HCT116 (cell line): ENCODE data around the gene CENPV. TPM values are rescaled to one million over a fixed set of nuclear protein-coding genes. Genes with fewer than 3 reads are reported as not detected.

Experiments
- ATAC-seq: fragments of 200-7000 bp; cut with Tn5 transposase; 2 replicates; pipeline ENCODE4 v1.9.1; 2020; ENCODE audit warnings: mild to moderate bottlenecking, moderate library complexity
- BruUV-seq: library from RNA; stranded (reverse); fragments of 400-500 nt; replicated peaks from 2 replicates; lab custom pipeline; 2021; lab: Mats Ljungman, UMichigan
- CTCF ChIA-PET: fragments of 300-600 bp; sonication (Branson Sonifier 250); formaldehyde crosslinking; loops from one replicate; lab custom pipeline; 2021; ENCODE audit warnings: antibody characterized with exemption; lab: Charles Lee
- POLR2A ChIA-PET: fragments of 300-600, 350-600 bp; sonication (Branson Sonifier 250); formaldehyde crosslinking; loops from one replicate; lab custom pipeline; 2021; ENCODE audit warnings: antibody characterized with exemption; lab: Charles Lee
- RAD21 ChIA-PET, 2 experiments: fragments of 300-600 bp; sonication (Branson Sonifier 250); formaldehyde crosslinking; loops; one replicate each; lab custom pipeline; 2023; ENCODE audit warnings: low total read pairs in 2 of 2; ENCODE audit not compliant: uncharacterized antibody in 2 of 2, unreplicated experiment in 2 of 2, low non-redundant PET in 1 of 2; lab: Charles Lee
- DNase-seq: peaks from one replicate; pipeline ENCODE4 v3.0.0-alpha.2; 2010; ENCODE audit warnings: low read depth, low spot score
- H2AFZ ChIP-seq: fragments of 200-600 bp; shearing (Covaris generic), sonication (generic); 2 replicates; pipeline ENCODE4 v1.6.1; 2017; ENCODE audit warnings: low read depth, mixed run types, mixed read lengths, antibody characterized with exemption, low read length; ENCODE audit not compliant: poor library complexity, severe bottlenecking
- H3K27ac ChIP-seq: 2 replicates; pipeline ENCODE4 v1.5.1; 2012; ENCODE audit warnings: low read depth, low read length
- H3K27me3 ChIP-seq: fragments of 200-600 bp; sonication (generic); 2 replicates; pipeline ENCODE4 v1.6.1; 2016; ENCODE audit warnings: mixed run types, low read length, mixed read lengths; ENCODE audit not compliant: insufficient read depth
- H3K36me3 ChIP-seq, 2 experiments: fragments of 200-500 bp in 1 of 2; fragments of 200-600 bp in 1 of 2; sonication (Bioruptor generic) in 1 of 2; sonication (generic) in 1 of 2; 2 replicates each; pipeline versions ENCODE4 v1.5.1 to v1.6.1; 2014 to 2016; ENCODE audit warnings: low read length in 2 of 2, inconsistent platforms in 1 of 2, mixed read lengths in 1 of 2, mixed run types in 1 of 2; ENCODE audit not compliant: insufficient read depth in 2 of 2, control insufficient read depth in 1 of 2
- H3K4me1 ChIP-seq, 2 experiments: fragments of 200-600 bp in 1 of 2; sonication (generic) in 1 of 2; 2 replicates each; pipeline versions ENCODE4 v1.5.1 to v1.6.1; 2012 to 2017; ENCODE audit warnings: low read length in 2 of 2, inconsistent platforms in 1 of 2, mild to moderate bottlenecking in 1 of 2, mixed read lengths in 1 of 2, mixed run types in 1 of 2, moderate library complexity in 1 of 2; ENCODE audit not compliant: insufficient read depth in 2 of 2, control insufficient read depth in 1 of 2
- H3K4me2 ChIP-seq: fragments of 200-600 bp; sonication (generic); 2 replicates; pipeline ENCODE4 v1.6.1; 2017; ENCODE audit warnings: mixed run types, low read length, mixed read lengths
- H3K4me3 ChIP-seq, 2 experiments: fragments of 200-600 bp in 1 of 2; sonication (generic) in 1 of 2; replicated peaks in 1 of 2; 2 replicates each; pipeline ENCODE4 v1.5.1; 2011 to 2016; ENCODE audit warnings: low read length in 2 of 2, control low read depth in 1 of 2, low read depth in 1 of 2, mild to moderate bottlenecking in 1 of 2, mixed read lengths in 1 of 2, mixed run types in 1 of 2
- H3K79me2 ChIP-seq: fragments of 200-600 bp; sonication (generic); 2 replicates; pipeline ENCODE4 v1.6.1; 2017; ENCODE audit warnings: mild to moderate bottlenecking, mixed run types, low read length, moderate library complexity, mixed read lengths; ENCODE audit not compliant: insufficient read depth
- H3K9ac ChIP-seq: fragments of 200-600 bp; sonication (generic); 2 replicates; pipeline ENCODE4 v1.6.1; 2016; ENCODE audit warnings: low read length, mixed read lengths
- H3K9me2 ChIP-seq: fragments of 200-600 bp; sonication (generic), shearing (Covaris generic); 2 replicates; pipeline ENCODE4 v1.6.1; 2017; ENCODE audit warnings: mixed run types, mild to moderate bottlenecking, moderate library complexity; ENCODE audit not compliant: insufficient read depth
- H3K9me3 ChIP-seq, 2 experiments: fragments of 200-500 bp in 1 of 2; fragments of 200-600 bp in 1 of 2; sonication (Bioruptor generic) in 1 of 2; sonication (generic) in 1 of 2; 2 replicates each; pipeline ENCODE4 v1.6.1; 2014 to 2017; ENCODE audit warnings: low read length in 2 of 2, mixed read lengths in 2 of 2, inconsistent platforms in 1 of 2, low read depth in 1 of 2, mild to moderate bottlenecking in 1 of 2, mixed run types in 1 of 2, moderate library complexity in 1 of 2; ENCODE audit not compliant: control insufficient read depth in 1 of 2, insufficient read depth in 1 of 2
- H4K20me1 ChIP-seq: fragments of 200-600 bp; sonication (generic), shearing (Covaris generic); 2 replicates; pipeline ENCODE4 v1.6.1; 2017; ENCODE audit warnings: mixed run types, mild to moderate bottlenecking, moderate library complexity; ENCODE audit not compliant: insufficient read depth
- CBX3 ChIP-seq: IDR thresholded peaks from 2 replicates; pipeline ENCODE4 v1.6.1; 2012; ENCODE audit warnings: low read depth
- CEBPB ChIP-seq: IDR thresholded peaks from 2 replicates; pipeline ENCODE4 v1.6.1; 2012; ENCODE audit warnings: low read depth
- EGR1 ChIP-seq: IDR thresholded peaks from 2 replicates; pipeline ENCODE4 v1.6.1; 2012; ENCODE audit warnings: low read depth
- ELF1 ChIP-seq: IDR thresholded peaks from 2 replicates; pipeline ENCODE4 v1.6.1; 2012; ENCODE audit warnings: low read depth, borderline replicate concordance
- EZH2 ChIP-seq: fragments of 200-600 bp; sonication (generic); IDR thresholded peaks from 2 replicates; pipeline ENCODE4 v1.6.1; 2017; ENCODE audit warnings: antibody characterized with exemption, mixed run types
- FOSL1 ChIP-seq: IDR thresholded peaks from 2 replicates; pipeline ENCODE4 v1.6.1; 2012; ENCODE audit warnings: low read depth
- JUND ChIP-seq: IDR thresholded peaks from 2 replicates; pipeline ENCODE4 v1.6.1; 2012
- MAX ChIP-seq: IDR thresholded peaks from 2 replicates; pipeline ENCODE4 v1.6.1; 2012
- RAD21 ChIP-seq: IDR thresholded peaks from 2 replicates; pipeline ENCODE4 v1.6.1; 2012; ENCODE audit warnings: low read depth, mild to moderate bottlenecking
- SP1 ChIP-seq: IDR thresholded peaks from 2 replicates; pipeline ENCODE4 v1.6.1; 2012; ENCODE audit warnings: low read depth
- YY1 ChIP-seq: IDR thresholded peaks from 2 replicates; pipeline ENCODE4 v1.6.1; 2011; ENCODE audit warnings: low read length, low read depth, moderate library complexity, mild to moderate bottlenecking; ENCODE audit not compliant: insufficient replicate concordance; ENCODE audit errors: extremely low read depth
- ZFX ChIP-seq: fragments of 450-650 bp; IDR thresholded peaks from 2 replicates; pipeline ENCODE4 v1.6.1; 2017
- intact Hi-C: fragments of 100-400 bp; cut with micrococcal nuclease; formaldehyde crosslinking; loops from 2 replicates; pipeline ENCODE4 v1.10.0; 2022
- total RNA-seq: library from RNA; stranded (reverse); gene quantifications from one replicate; pipeline ENCODE4 v1.2.1, GENCODE V29; 2021; ENCODE audit not compliant: unreplicated experiment

Gene CENPV
- total RNA-seq, 1 experiment from 2014 or later, result 84.7 TPM

DNA sequence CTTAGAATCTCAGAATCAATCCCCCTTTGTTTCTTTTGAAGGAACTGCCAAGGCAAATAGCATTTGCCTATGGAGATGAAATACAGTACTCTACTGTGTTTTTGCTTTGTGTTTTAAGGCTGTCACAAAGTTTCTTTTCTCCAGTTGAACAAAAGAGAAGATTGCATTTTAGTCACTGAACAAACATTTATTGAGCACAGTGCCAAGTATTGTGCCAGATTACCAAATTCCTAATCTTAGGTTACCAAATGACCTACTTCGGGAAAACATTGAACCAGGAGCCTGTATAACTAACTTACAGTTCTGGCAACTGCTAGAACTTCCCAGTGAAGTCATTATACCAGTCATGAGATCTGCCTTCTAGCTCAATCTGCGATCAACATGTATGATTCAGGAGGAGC, 24.7 kb upstream of the CENPV start:
- Histone ChIP-seq H3K4me3 (no peak overlapping the region), H3K4me2 (no peak overlapping the region), H4K20me1 (peaks cover 9% of the 10 kb centered on the region; the same call in 1 of the 2 replicates), H3K9ac (no peak overlapping the region), H2AFZ (peak overlapping the region; percentile 49), H3K27me3 (no peaks in the 10 kb centered on the region), H3K9me2 (no peaks in the 10 kb centered on the region), H3K27ac (no peak overlapping the region), H3K36me3 (peaks cover 4 to 13% of the 10 kb centered on the region in 2 experiments; a peak in 2 of 4 replicates), H3K9me3 (no peaks in the 10 kb centered on the region), H3K4me1 (peaks cover 0 to 24% of the 10 kb centered on the region in 2 experiments; a peak in 3 of 4 replicates), H3K79me2 (peaks cover 21% of the 10 kb centered on the region)
- TF ChIP-seq RAD21 (no peak), MAX (no peak), YY1 (no peak), ZFX (no peak), FOSL1 (no peak), CBX3 (no peak), JUND (no peak), EGR1 (no peak), CEBPB (no peak), EZH2 (no peak), ELF1 (no peak), SP1 (no peak)
- ChIA-PET CTCF (interaction anchor here (2.6 kb wide), 1 partner anchor 14 kb away, joined by 15 read pairs; no protein-coding TSS in a partner anchor), RAD21 (no interaction called here), POLR2A (no interaction called here)
- ATAC-seq (no peak), DNase-seq (no peak)
- intact Hi-C loops, result no loop called here
- no TSS peak for BruUV-seq
